ENCODE data around the gene ADAMTS8.

The ADAMTS8 gene

DNA sequence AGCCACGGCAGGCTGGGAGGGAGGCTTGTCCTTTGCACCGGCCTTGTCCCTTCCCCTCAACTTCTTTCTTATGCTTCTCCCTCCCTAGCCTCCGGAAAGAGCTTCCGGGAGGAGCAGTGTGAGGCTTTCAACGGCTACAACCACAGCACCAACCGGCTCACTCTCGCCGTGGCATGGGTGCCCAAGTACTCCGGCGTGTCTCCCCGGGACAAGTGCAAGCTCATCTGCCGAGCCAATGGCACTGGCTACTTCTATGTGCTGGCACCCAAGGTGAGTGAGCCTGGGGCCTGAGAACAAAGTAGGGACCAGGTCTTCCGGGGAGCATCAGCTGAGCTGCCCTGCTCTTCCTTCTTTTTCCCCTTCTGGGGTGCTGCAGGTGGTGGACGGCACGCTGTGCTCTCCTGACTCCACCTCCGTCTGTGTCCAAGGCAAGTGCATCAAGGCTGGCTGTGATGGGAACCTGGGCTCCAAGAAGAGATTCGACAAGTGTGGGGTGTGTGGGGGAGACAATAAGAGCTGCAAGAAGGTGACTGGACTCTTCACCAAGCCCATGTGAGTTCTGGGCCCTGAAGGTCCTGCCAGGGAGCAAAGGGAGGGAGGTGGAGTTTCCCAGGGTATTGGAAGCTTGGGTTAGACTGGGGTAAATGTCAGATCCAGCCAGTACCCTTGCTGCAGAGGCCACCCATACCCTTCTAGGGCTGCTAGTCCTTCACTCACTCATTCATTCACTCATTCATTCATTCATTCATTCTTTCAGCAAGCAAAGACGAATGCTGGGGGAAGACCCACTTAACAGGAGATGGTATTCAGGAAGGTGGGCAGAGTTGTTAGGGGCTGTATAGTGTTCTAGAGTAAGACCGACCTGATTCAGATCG lies 42.7 kb upstream of the ADAMTS8 start:
- H3K4me3 ChIP-seq (replicated peaks in 1 of 2; ENCODE audit: low read depth in 2 of 2, low read length in 2 of 2) = no peak overlapping the region
- no peak for DNase-seq (ENCODE audit: low read depth in 2 of 2)
- TF ChIP-seq, protein P1, sequence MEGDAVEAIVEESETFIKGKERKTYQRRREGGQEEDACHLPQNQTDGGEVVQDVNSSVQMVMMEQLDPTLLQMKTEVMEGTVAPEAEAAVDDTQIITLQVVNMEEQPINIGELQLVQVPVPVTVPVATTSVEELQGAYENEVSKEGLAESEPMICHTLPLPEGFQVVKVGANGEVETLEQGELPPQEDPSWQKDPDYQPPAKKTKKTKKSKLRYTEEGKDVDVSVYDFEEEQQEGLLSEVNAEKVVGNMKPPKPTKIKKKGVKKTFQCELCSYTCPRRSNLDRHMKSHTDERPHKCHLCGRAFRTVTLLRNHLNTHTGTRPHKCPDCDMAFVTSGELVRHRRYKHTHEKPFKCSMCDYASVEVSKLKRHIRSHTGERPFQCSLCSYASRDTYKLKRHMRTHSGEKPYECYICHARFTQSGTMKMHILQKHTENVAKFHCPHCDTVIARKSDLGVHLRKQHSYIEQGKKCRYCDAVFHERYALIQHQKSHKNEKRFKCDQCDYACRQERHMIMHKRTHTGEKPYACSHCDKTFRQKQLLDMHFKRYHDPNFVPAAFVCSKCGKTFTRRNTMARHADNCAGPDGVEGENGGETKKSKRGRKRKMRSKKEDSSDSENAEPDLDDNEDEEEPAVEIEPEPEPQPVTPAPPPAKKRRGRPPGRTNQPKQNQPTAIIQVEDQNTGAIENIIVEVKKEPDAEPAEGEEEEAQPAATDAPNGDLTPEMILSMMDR (IDR thresholded peaks at IDR 0.05; ENCODE audit: low read depth, low read length) = no peak

DNA sequence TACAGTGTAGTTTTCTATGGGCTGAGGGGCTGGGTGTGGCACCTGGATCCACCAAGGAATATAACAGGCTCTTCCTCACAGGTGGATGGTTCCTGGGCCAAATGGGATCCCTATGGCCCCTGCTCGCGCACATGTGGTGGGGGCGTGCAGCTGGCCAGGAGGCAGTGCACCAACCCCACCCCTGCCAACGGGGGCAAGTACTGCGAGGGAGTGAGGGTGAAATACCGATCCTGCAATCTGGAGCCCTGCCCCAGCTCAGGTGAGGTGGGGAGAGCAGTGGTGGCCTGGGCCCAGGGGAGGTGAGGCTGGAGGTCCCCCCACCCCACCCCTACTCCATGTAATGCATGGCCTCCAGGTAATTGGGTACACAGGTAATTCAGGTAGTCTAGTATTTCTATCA lies 40.8 kb upstream of the ADAMTS8 start:
- TF ChIP-seq, protein P1 (IDR thresholded peaks at IDR 0.05; ENCODE audit: low read depth, low read length) = no peak
- DNase-seq (ENCODE audit: low read depth in 2 of 2) = no peak
- H3K4me3 ChIP-seq (replicated peaks in 1 of 2; ENCODE audit: low read depth in 2 of 2, low read length in 2 of 2) = no peak overlapping the region

DNA sequence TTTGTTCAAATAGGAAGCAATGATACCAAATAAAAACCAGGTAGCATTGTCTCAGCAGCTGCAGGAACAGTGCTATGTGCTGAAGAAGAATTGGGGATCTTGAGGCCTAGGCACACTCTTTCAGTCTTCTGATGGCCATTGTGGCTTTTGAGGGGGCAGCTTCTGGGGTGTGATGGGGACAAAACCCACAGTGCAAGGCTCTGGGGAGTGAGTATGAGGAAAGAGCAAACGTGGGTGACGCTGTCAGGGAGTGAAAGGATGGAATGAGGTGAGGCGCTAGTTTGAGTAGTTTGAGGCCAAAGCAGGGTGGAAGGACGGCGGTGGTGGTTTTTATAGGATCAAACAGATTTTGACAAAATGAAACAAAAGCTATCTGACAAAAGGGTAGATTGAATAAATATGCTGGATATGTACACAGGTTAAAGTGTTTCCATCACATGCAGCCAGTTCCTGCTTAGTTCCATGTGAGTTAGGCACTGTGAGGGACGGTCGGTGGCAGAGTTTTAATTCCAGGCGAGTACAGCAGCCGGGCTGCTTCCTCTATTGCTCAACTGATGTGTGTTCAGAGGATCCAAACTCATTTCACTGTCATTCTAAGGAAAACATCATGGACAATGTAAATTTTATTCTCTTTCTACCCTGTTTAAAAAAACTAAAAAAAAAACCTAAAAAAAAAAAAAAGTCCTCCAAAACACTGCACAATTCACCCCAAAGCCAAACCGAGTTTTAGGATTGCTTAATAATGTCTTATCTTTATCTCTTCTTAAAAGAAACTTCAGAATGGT lies 38.9 kb upstream of the ADAMTS8 start:
- DNase-seq (ENCODE audit: low read depth in 2 of 2) = peak in 1 of 2 donors; percentile 49
- TF ChIP-seq, protein P1 (IDR thresholded peaks at IDR 0.05; ENCODE audit: low read depth, low read length) = no peak
- H3K4me3 ChIP-seq (replicated peaks in 1 of 2; ENCODE audit: low read depth in 2 of 2, low read length in 2 of 2) = no peak overlapping the region

DNA sequence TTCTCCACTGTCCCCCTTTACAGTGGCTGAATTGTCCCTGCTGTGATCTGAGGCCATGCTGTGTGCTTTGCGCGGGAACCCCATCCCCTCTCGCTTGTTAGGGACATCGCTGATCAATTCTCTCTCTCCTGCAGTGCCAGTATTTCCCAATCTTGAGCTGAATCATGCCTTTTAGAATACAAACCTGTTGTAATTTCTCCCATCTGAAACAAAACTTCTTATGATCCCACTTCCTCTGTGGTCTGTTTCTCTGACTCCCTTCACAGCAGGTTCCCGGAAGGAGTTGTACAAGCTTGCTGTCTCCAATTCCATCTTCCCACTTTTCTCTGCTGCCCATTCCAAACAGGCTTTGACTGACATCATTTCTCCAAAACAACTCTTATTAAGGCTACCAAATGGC lies 36.9 kb upstream of the ADAMTS8 start:
- peak in 1 of 2 donors; percentile 60 for DNase-seq (ENCODE audit: low read depth in 2 of 2)
- TF ChIP-seq, protein P1 (IDR thresholded peaks at IDR 0.05; ENCODE audit: low read depth, low read length) = no peak
- H3K4me3 ChIP-seq (replicated peaks in 1 of 2; ENCODE audit: low read depth in 2 of 2, low read length in 2 of 2) = no peak overlapping the region

DNA sequence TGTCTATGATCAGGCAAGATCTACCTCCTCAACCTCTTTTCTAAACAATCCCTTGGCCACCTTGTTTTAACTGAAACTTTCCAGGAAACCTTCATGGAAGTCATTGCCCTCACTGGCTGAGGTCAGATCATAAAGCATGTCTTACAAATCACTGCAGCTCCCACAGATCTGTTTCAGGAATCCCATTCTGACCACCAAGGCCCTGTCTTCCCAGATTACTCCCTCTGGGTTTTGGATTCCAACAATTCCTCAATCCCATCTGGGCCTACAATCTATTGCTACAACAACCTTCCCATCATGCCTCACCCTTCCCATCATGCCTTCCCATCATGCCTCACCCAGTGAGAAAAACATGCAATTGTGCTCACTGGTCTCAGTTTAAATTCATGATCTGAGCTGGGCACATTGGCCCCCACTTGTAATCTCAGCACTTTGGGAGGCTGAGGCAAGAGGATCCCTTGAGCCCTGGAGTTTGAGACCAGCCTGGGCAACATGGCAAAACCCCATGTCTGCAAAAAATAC lies 35.9 kb upstream of the ADAMTS8 start:
- TF ChIP-seq, protein P1 (IDR thresholded peaks at IDR 0.05; ENCODE audit: low read depth, low read length) = no peak
- no peak for DNase-seq (ENCODE audit: low read depth in 2 of 2)
- H3K4me3 ChIP-seq (replicated peaks in 1 of 2; ENCODE audit: low read depth in 2 of 2, low read length in 2 of 2) = no peak overlapping the region

DNA sequence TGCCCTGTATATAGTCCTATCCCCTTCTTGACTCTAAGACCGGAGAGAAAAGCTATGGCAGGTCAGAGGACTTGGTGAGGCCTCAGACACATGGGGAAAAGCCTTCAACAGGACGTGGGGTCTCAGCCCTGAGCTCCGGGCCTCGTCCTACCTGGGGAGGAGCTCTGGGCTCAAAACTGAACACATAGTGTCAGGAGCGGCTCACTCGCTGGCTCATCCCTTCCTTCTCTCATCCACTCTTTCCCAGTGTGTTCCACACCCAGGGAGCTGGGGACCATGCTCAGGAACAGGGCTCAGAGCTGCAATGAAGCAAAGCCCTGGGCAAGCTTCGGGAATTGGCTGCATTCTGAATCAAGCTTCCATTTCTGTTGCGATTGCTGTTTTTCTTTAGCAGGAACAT lies 34.5 kb upstream of the ADAMTS8 start:
- TF ChIP-seq, protein P1 (IDR thresholded peaks at IDR 0.05; ENCODE audit: low read depth, low read length) = no peak
- no peak overlapping the region for H3K4me3 ChIP-seq (replicated peaks in 1 of 2; ENCODE audit: low read depth in 2 of 2, low read length in 2 of 2)
- no peak for DNase-seq (ENCODE audit: low read depth in 2 of 2)

All from cardiac fibroblast (primary cell).